Measurements from ENCODE around the gene FGB. TPM values are rescaled to one million over a fixed set of nuclear protein-coding genes. Genes with fewer than 3 reads are reported as not detected.
A peak's percentile ranks its signal among the peaks of the same experiment; 100 is the strongest.

The FGB gene
- total and polyA plus RNA-seq, 2 of the 13 experiments (the other 11 are each of a cell fraction or from before 2014, with no cell fraction given): 226 to 784 TPM

DNA sequence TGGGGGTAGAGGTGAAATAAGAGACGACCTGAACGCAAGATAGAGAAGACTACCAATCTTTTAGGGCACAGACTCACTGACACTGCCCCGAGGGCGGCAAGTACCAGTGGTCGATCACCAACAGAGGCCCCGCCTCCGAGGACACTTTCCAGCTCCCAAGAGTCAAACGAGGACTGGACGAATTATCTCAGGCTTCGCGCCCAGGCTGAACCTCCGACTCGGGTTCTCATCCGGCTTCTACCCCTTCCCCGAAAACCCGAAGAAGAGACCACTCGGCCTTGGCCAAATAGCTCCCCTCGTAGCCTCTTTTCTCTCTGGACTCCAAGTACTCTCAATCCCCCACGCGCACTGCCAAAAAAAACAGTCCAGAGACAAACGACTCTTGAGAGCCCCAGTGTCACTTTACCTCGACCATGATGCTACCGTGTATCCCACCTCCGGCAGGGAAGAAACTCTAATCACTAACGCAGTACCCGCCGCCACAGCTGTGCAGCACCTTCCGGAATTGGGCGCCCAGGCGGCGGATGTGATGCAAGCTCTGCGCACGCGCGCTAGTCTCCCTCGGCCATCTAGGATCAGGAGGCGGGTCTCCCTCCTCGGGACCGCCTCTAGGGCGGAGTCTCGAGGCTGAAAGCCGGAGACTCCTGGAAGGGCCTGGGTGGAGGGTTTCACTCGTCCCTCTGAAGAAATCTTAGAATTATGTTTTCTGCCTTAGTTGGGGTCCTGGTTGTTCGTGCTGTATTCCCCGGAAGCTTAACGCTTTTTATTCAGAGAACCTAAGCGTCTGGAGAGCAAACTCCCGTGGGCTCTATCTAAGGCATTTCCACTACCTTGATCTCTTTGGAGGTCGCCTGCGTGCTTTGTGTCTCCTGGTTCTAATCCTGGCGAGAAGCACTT lies 12.7 kb upstream of the FGB start, which contains the start of gene PLRG1 (continued):
- no peak for TF ChIP-seq ZSCAN5A (CRISPR knock-in tag; IDR thresholded peaks at IDR 0.05; ENCODE audit: borderline replicate concordance)
- no peak for TF ChIP-seq ZNF605 (CRISPR knock-in tag; IDR thresholded peaks at IDR 0.05)
- no peak for TF ChIP-seq MED1 (CRISPR knock-in tag; IDR thresholded peaks at IDR 0.05)
- TF ChIP-seq ZC3H4 (CRISPR knock-in tag; IDR thresholded peaks at IDR 0.05; ENCODE audit: borderline replicate concordance): no peak
- peak; percentile 96 for TF ChIP-seq TFAP4 (IDR thresholded peaks at IDR 0.05; ENCODE audit: borderline replicate concordance, low read depth)
- TF ChIP-seq DPF2 (CRISPR knock-in tag; IDR thresholded peaks at IDR 0.05; ENCODE audit: borderline replicate concordance, low read depth): no peak
- no peak for TF ChIP-seq NFYB (CRISPR knock-in tag; IDR thresholded peaks at IDR 0.05)
- peak; percentile 48 for TF ChIP-seq ZNF883 (CRISPR knock-in tag; IDR thresholded peaks at IDR 0.05; ENCODE audit: not compliant biosample characterization)
- peak; percentile 89 for TF ChIP-seq PHF20 (CRISPR knock-in tag; IDR thresholded peaks at IDR 0.05)
- no peak for TF ChIP-seq SIX1 (CRISPR knock-in tag; IDR thresholded peaks at IDR 0.05; ENCODE audit: borderline replicate concordance)
- TF ChIP-seq PHF8 (CRISPR knock-in tag; IDR thresholded peaks at IDR 0.05): peak; percentile 89
- peak; percentile 71 for TF ChIP-seq ZFY (CRISPR knock-in tag; IDR thresholded peaks at IDR 0.05)
- TF ChIP-seq E2F5 (CRISPR knock-in tag; conservative IDR thresholded peaks at IDR 0.05): no peak; the same call in 1 of the 2 replicates
- TF ChIP-seq KDM5A (IDR thresholded peaks at IDR 0.05; ENCODE audit: borderline replicate concordance, low read length): peak; percentile 79; the same call in 1 of the 2 replicates
- no peak for TF ChIP-seq EZH2 (conservative IDR thresholded peaks at IDR 0.05; ENCODE audit: low read depth, low read length)
- no peak for TF ChIP-seq RELA (CRISPR knock-in tag; IDR thresholded peaks at IDR 0.05)
- 0 out of 2 replicates have a peak, but pooled peaks have one; percentile 48 for TF ChIP-seq ZMAT3 (CRISPR knock-in tag; conservative IDR thresholded peaks at IDR 0.05)
- TF ChIP-seq TCF7L2 (IDR thresholded peaks at IDR 0.05; ENCODE audit: low read depth, low read length): no peak
- TF ChIP-seq JUND (CRISPR knock-in tag; IDR thresholded peaks at IDR 0.05): no peak
- TF ChIP-seq ZFP90 (CRISPR knock-in tag; IDR thresholded peaks at IDR 0.05; ENCODE audit: borderline replicate concordance): 0 out of 2 replicates have a peak, but pooled peaks have one; percentile 19
- no peak for TF ChIP-seq ARHGAP35 (CRISPR knock-in tag; IDR thresholded peaks at IDR 0.05; ENCODE audit: borderline replicate concordance)
- TF ChIP-seq MATR3 (CRISPR knock-in tag; IDR thresholded peaks at IDR 0.05): no peak
- peak; percentile 58; the same call in 1 of the 2 replicates for TF ChIP-seq ZNF709 (CRISPR knock-in tag; IDR thresholded peaks at IDR 0.05)
- 0 out of 2 replicates have a peak, but pooled peaks have one; percentile 27 for TF ChIP-seq NAIF1 (CRISPR knock-in tag; IDR thresholded peaks at IDR 0.05; ENCODE audit: borderline replicate concordance)
